ENCODE results near the gene MARCKS. TPM values are rescaled to one million over a fixed set of nuclear protein-coding genes. Genes with fewer than 3 reads are reported as not detected.
A peak's percentile ranks its signal among the peaks of the same experiment; 100 is the strongest.
"Not testable (repeated sequence)": the region's sequence is repeated elsewhere in the genome, so short reads cannot be mapped to it uniquely, and the experiment has no call there.

The MARCKS gene
- total RNA-seq, 1 donor from 2014 or later: 218 TPM

DNA sequence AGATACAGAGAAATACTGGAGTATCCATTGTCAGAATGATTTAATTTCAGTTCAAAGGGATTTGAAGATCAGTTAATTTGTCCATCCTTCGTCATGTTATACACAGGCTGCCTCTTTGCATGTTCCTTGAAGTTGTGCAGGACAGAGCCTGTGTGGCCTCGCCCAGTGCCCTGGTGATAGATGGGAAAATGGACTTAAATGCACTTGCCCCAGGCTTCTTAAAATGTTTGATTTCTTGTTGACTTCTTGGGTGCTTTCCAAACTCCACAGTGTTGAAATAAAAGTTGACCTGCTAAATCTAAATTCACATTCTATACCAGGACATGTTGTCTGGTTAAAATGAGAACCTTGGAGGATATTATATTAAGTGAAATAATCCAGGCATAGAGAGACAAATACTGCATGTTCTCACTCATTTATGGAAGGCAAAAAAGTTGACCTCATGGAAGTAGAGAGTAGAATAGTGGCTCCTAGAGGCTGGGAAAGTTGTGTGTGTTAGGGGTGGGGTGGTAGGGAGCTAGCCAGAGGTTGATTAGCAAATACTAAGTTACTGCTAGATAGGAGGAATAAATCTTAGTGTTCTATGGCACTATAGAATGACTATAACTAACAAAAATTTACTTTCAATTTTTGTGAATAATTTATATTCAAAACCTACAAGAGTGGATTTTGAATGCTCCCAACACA lies 25.3 kb downstream of the MARCKS start:
- DNase-seq (ENCODE audit: low read depth in 2 of 2): no peak

DNA sequence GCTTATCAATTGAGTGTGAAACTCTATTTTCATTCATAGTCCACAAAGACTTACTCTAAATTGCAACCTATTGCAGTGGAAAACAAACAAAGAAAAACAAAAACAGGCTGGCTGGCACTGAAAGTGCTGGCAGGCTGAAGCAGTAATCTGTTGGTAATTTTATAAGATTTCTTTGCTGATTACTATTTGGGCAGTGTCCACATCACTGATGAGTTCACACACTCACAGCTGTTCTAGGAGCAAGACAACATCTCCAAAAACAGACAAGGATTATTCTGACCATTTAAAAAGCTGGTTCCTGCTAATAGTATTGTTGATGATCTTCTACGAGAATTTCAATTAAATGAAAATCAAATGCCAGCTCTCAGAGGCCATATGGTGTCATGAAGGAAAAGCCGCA lies 26.9 kb downstream of the MARCKS start:
- DNase-seq (ENCODE audit: low read depth in 2 of 2): no peak

DNA sequence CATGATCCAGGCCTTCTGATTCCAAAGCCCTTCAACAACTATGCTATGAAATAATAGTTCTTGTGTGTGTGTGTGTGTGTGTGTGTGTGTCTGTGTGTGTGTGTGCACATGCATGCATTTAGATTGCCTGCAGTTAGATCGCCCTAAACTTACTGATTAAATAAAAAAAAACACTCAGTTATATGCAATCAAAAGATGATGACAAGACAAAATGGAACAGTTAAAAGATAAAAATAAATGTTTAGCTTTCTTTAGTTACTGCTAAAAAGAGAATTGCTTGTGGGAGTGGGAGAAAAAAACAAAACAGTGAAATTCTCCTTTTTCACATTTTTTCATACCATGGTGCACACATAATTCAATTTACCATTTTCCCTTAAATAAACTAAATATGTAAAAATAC lies 29.4 kb downstream of the MARCKS start:
- no peak for DNase-seq (ENCODE audit: low read depth in 2 of 2)

DNA sequence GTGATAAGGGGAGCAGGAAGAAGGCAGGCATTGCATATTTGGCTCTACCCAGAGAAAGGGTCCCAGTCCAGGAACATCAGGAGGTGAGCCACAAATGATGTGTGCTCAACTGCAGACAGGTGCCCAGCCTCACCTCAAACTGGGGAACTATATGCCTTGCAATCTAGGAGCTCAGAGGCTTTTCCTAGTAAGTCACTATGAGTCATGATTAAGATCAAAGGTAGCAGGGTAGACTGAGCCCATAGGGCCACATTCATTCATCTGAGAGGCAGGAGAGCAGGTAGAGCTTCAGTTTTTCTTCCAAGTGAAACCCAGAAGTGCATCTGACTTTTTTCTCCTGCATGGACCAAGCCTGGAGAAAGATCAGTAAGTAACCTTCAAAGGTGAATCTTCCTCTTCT lies 31.3 kb downstream of the MARCKS start:
- DNase-seq (ENCODE audit: low read depth in 2 of 2): no peak

DNA sequence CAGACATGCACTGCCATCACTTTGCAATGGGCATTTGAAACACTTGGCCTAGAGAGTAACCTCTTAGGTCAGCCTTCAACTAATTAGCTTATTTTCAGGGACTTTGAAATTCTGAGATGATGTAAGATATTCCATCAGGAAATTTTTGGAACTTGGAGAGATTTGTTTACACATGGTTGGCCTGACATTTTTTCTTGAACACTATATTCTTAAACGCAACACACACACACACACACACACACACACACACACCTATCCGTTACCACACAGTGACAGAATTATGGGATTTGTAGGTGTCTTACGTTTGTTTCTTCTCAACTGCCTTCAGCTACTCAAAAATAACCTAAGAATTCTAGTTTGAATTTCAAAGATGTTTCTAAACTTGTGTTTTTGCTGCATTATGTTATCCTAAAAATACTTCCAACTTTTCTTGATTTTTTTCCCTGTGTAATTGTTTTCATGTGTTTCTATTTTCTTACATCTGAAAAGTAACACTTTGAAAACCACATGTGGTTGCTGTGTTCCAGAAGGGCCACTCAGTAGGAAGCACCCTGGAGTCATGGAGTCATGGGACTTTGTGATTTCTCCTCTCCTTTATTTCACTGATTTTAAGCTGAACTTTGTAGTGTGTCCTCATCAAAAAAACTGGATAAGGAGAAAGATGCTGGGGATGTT lies 31.9 kb downstream of the MARCKS start:
- no peak for DNase-seq (ENCODE audit: low read depth in 2 of 2)

DNA sequence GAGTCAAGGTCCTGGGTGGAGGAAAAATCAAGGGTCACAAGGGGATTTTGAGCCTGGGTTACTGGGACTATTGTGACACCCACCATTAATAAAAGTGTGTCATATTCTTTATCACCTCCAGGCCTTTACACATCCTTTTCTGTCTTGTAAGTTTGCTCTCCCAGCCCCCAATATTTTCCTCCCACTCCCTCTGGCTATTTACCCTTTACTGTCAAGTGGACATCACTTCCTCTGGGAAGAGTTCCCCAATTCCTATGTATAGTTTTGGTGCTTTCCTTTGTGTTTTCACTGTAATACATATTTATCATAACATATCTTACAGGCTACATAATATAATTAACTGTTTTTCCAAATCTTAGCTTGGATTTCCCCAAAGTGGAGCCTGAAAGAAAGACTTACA lies 36.3 kb downstream of the MARCKS start:
- DNase-seq (ENCODE audit: low read depth in 2 of 2): no peak

DNA sequence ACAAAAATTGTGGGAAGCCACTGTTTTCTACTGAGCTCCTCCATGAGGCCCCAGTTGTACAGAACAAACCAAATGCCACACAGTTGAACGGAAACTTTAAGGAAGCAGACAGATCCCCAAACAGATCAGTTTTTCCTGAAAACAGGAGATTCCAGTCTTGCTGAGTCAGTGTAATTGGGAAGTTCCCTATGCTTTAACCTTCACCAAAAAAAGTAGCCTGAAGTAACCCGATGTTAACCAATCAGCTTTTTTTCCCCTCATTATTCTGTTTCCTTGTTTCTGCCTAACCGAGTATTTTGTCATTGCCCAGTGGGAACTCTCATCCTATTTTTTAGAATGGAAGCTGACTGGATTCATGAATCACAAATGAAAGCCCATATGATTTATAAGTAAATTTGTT lies 36.7 kb downstream of the MARCKS start:
- peak; percentile 28 to 83 for DNase-seq (ENCODE audit: low read depth in 2 of 2)

DNA sequence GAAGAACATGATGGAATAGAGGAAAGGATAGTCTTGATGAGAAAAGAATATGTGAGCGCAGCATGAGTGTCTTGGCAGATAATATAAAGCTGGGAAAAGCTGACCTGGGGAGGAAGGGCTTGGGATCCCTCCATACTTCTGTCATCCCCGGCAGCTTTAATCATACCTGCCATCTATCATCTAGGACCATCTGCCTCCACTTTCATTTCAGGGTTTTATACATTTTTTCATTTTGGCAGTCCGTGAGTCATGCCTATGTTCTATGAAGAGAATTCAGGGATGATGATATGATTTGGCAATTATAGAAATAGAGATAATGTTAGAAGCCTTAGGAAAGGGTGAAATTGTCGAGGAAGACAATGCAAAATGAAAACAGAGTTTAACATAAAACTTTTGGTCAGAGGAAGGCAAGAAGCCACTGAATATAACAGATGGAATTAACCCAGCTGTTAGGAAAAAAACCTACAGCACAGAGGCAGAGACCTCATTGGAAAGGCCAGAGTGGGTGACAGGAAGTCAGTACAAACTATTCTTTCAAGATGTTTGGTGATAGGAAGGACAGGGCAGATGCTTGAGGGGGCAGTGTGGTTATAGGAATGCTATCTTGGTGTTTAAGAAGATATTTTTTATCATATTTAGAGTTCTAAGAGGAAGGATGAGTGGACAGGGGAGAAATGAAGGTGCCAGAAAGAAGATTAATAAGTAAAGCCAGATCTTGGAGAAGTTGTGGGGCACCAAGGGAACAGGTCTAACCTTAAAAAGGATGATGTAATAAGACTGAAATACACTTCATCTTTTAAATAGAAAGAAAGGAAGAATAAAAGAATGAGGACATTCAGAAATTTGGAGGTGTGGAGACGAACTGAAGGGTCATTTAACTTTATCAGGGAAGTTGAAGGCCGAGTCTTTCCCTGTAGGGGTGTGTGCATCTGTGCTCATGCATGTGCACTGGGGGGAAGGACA lies 37.8 kb downstream of the MARCKS start:
- DNase-seq (ENCODE audit: low read depth in 2 of 2): no peak

DNA sequence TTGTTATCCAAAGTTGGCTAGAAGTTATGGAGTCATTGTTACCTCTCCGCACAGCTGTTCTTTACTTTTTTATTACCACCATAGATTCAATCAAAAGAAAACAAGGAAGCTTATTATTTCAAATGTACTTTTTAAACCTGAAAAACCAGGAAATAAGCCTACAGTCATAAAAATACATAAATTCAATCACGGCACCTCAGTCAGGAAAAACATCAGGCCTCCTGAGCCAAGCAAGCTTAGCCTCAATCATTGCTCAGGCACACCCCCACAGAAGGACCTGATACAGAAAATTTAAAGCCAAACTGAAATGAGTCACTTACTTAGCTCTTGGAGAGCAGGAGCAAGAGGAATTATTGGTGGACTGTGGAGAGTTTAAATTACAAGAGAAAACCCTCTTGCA lies 44.3 kb downstream of the MARCKS start:
- DNase-seq (ENCODE audit: low read depth in 2 of 2): peak in 1 of 2 donors; percentile 66

DNA sequence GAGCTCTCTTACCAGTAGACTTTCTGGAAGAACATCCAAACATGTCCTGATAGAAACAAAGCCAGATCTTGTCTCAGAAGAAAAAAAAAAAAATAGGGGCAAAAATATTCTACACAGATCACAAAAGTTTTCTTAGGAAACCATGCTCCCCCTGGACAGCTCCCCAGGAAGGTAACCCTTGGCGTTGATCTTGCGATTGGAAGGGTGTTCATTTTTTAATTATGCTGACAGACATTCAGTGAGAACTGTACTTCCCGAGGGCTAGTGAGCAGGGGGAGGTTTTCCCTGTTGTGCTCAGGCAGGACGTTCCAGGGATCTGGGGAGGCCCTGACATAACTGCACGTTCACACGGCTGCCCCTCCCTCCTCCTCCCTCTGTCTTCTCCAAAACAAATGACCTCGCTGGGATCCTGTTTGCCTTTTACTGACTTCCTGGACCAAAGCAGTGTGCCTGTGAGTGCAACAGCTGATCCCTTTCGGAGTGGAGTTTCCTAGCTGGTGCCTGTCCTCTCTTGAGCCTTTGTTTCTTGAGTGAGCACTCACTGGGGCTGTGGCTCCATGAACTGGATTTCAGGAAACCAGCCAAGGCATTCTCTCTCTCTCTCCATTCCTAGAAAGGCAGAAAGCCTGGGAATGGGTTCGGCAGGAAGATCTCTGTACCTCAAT lies 46.7 kb downstream of the MARCKS start:
- DNase-seq (ENCODE audit: low read depth in 2 of 2): peak; percentile 65 to 91

DNA sequence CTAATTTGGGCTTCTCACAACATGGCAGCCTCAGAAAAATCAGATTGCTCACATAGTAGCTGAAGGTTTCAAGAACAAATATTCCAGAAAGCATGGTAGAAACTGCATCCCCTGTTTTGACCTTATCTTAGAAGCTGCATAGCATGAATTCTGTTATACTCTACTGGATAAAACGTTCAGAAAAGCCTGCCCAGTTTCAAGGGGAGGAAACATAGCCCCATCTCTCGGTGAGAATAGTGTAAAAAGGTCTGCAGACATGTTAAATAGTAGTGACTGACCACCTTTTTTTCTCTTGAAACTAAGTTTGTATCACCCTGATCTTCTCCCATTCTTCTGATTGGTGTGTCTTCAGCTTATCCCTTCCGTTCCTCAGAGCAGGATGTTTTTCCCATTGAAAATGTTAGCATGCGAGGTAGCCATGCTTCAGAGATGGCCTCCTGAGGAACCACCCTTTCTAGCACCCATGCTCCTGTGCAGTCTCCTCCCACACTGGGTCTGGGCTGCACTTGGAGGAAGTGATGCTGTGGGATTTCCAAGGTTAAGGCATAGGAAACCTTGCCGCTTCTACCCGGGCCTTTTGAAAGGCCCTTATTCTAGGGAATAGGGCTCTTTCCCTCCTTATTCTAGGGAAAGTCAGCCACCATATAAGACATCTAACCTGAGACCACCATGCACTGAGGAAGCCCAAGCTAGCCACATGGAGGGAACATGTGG lies 50.1 kb downstream of the MARCKS start:
- peak in 1 of 2 donors; percentile 35 for DNase-seq (ENCODE audit: low read depth in 2 of 2)

DNA sequence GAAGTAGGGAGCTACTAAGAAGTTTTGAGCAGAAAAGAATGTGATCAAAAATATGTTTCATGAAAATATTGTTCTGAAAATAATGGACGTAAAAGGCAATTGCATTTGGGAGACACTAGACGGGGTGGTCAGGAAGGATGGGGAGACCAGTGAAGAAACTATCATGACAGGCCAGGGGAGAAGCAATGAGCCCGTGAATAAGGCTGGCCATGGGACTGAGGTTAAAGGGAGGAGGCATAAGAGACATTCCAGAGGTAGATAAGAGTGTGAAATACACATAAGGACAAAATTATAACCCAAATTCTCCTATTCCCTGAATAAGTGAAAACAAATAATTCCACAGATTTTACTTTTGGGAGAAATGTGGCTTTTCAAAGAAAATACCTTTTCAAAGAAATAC lies 51.7 kb downstream of the MARCKS start:
- no peak for DNase-seq (ENCODE audit: low read depth in 2 of 2)

DNA sequence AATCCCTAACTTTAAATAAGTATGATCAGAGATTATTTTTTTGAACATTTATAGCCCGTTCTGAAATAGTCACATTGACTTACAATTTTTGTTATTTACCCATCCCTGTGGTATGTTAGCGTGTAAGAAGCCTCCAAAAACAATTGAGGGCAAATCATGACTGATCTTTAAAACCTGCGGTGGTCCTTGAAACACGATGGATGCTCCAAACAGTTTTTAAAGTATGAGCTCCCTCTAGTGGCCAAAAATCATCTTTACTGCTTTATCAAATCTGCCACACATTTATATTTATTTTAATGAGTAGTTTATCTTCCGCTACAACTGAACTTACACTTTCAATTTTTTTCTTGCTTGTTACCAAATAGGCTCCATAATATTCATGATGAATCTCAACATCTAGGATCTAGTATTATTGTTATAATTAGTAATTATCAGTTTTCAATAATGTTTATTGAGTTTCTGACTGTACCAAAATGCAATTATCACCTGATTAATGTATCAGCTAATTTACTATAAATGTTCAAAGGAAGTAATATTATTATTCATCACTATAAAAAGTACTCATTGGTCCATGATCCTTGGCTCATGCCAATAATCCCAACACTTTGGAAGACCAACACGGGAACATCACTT lies 52.2 kb downstream of the MARCKS start:
- DNase-seq (ENCODE audit: low read depth in 2 of 2): peak; percentile 69 to 79

DNA sequence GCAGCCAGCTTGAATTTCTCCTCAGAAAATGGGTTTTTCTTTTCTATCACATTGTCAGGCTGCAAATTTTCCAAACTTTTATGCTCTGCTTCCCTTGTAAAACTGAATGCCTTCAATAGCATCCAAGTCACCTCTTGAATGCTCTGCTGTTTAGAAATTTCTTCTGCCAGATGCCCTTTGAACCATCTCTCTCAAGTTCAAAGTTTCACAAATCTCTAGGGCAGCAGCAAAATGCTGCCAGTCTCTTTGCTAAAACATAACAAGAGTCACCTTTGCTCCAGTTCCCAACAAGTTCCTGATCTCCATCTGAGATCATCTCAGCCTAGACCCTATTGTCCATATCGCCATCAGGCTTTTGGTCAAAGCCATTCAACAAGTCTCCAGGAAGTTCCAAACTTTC lies 53.1 kb downstream of the MARCKS start:
- not testable (repeated sequence) for DNase-seq (ENCODE audit: low read depth in 2 of 2)

Other genes with a start within 250 kb of the MARCKS start
- gene HDAC2, start 113.8 kb downstream of the MARCKS start, total RNA-seq: 58.5 and 81.4 TPM in 2 replicates